AG10803 (cell line): ENCODE measurements around the gene EXOC7.

Experiments
- DNase-seq: peaks from one replicate; pipeline ENCODE4 v3.0.0; 2010; ENCODE audit warnings: low read depth
- H3K4me3 ChIP-seq: 2 replicates; pipeline ENCODE4 v1.5.1; 2011; ENCODE audit warnings: mild to moderate bottlenecking, low read length, control low read depth
- TF ChIP-seq, protein P1 (sequence below): conservative IDR thresholded peaks from 2 replicates; pipeline ENCODE4 v1.5.1; 2011; ENCODE audit warnings: mild to moderate bottlenecking, low read length, control low read depth, inconsistent platforms

The EXOC7 gene

DNA sequence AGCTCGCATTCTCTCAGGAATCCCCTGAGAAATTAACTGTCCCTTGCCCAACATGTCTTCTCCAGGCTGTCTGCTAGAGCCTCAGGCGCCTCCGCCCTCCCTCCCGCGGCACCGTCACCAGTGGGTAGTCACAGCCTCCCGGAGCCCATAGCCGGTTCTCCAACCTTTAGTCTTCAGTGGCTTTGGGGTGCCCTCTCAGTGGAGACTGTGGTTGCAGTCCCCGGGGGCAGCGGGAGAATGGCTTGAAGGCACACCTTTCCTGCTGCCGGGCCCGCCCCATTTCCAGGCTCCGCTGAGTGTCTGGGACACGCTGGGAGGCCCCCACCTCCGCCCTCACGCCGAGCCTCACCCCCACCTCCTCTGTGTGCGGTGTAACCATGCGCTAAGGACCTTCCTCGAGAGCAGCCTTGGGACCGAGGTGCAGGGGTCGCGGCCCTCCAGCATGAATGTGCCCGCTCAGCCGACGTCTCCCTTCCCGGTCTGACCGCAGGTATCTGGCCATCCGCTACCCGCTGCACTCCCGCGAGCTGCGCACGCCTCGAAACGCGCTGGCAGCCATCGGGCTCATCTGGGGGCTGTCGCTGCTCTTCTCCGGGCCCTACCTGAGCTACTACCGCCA lies 27.3 kb downstream of the EXOC7 start:
- no peak overlapping the region for H3K4me3 ChIP-seq
- DNase-seq: no peak
- TF ChIP-seq, protein P1, sequence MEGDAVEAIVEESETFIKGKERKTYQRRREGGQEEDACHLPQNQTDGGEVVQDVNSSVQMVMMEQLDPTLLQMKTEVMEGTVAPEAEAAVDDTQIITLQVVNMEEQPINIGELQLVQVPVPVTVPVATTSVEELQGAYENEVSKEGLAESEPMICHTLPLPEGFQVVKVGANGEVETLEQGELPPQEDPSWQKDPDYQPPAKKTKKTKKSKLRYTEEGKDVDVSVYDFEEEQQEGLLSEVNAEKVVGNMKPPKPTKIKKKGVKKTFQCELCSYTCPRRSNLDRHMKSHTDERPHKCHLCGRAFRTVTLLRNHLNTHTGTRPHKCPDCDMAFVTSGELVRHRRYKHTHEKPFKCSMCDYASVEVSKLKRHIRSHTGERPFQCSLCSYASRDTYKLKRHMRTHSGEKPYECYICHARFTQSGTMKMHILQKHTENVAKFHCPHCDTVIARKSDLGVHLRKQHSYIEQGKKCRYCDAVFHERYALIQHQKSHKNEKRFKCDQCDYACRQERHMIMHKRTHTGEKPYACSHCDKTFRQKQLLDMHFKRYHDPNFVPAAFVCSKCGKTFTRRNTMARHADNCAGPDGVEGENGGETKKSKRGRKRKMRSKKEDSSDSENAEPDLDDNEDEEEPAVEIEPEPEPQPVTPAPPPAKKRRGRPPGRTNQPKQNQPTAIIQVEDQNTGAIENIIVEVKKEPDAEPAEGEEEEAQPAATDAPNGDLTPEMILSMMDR: no peak

DNA sequence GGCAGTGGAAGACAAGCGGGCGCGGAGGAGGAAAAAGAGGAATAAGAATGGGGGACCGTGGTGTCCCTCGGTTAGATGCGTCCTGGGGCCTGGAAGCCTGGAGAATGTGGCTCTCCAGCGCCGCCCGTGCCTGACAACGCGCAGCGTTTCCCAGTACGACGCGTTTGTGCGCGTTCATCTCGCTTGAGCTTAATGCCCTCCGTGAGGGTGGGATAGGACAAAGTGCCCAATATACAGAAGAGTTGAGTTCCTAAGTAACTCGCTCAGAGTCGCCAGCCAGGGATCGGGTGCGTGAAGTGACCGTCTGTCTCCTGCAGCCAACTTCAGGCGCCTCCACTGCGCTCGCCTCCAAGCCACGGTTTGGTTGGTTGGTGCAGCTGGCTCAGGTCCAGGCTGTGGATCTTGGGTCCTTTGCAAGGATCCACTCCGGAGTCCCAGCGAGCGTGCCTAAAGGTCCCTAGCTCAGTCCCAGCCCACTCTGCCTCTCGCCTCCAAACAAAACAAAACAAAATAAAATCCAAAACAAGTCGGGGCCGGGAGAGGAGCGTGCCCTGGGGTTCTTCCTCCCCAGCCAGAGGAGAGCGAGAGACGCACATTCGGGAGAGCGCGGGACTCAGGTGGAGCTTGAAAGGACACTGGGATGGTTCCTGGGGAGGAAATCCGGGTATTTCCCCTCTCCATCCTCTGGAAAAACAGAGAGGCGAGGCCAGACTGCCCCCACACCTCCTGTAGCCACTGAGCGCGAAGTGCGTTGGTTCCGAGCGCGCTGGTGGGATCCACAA lies 28.0 kb downstream of the EXOC7 start:
- no peak for DNase-seq
- TF ChIP-seq, protein P1: no peak
- H3K4me3 ChIP-seq: no peak overlapping the region

DNA sequence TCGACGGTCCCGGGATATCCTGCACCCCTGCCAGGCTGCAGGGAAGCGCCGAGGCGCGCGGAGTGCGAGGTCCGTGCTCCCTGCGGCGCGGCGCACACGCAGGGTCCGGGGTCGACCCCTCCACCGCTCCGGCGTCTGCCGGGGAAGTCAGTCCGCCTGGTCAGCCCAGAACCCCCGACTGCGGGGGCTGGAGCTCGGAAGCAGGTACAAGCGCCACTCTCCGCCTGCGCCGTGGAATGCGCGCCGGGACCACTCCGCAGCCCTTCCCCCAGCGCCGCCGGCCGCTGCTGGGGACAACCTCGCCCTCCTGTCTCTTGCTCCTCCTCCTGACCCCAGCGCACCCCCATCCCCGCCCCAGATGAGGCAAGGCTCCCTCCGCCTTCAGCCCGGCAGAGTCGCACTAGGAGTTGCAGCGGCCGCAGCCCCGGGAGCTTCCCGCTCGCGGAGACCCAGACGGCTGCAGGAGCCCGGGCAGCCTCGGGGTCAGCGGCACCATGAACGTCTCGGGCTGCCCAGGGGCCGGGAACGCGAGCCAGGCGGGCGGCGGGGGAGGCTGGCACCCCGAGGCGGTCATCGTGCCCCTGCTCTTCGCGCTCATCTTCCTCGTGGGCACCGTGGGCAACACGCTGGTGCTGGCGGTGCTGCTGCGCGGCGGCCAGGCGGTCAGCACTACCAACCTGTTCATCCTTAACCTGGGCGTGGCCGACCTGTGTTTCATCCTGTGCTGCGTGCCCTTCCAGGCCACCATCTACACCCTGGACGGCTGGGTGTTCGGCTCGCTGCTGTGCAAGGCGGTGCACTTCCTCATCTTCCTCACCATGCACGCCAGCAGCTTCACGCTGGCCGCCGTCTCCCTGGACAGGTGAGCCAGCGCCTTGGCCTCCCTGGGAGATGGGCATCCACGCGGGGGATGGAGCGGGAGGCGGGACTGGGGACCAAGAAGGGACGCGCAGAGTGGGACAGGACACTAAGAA lies 28.9 kb downstream of the EXOC7 start, which contains the start of gene GALR2:
Gene GALR2 (plus strand): TSS at position 392 of the 974 bp plus-strand sequence. CDS start 103 bp downstream, at position 495.
- no peak within 1 kb of the TSS for H3K4me3 ChIP-seq
- TF ChIP-seq, protein P1: no peak
- no peak for DNase-seq

DNA sequence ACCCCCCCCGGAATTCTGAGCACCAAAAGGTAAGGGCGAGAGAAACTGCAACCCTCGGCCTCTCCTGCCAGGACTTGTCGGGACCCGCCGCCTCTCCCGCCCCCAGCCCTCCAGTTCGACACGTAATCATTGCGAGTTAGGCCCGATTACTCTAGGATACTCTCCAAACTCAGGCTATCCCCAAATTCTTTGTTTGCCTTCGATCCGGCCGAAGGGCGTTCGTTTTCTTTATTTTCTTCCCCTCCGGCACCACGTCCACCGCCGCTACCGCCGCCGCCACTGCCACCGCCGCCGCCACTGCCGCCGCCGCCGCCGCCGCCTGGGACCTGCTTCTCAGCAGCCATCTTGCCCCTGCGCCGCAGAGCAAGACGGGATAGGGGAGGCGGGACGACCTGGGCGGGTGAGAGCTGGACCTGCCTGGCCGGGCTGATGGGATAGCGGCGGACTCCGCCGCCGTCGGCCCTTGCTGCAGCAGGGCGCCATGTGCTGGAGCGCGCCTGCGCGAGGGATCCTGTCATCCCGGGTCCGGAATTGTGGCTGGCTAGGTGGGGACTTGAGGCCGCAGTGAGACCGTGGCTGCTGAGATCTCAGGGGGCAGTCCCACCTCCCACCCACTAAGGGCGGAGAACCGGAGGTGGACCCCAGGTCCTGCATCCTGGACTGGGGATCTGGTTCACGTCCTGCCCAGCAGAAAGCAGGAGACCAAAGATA lies 31.3 kb downstream of the EXOC7 start, which contains the start of gene SRP68:
Gene SRP68 (minus strand): TSS at position 370 of the 711 bp plus-strand sequence. CDS start 26 bp downstream, at position 344.
- peak; percentile 91 for DNase-seq
- peak within 1 kb of the TSS; percentile 98 for H3K4me3 ChIP-seq
- TF ChIP-seq, protein P1: no peak

DNA sequence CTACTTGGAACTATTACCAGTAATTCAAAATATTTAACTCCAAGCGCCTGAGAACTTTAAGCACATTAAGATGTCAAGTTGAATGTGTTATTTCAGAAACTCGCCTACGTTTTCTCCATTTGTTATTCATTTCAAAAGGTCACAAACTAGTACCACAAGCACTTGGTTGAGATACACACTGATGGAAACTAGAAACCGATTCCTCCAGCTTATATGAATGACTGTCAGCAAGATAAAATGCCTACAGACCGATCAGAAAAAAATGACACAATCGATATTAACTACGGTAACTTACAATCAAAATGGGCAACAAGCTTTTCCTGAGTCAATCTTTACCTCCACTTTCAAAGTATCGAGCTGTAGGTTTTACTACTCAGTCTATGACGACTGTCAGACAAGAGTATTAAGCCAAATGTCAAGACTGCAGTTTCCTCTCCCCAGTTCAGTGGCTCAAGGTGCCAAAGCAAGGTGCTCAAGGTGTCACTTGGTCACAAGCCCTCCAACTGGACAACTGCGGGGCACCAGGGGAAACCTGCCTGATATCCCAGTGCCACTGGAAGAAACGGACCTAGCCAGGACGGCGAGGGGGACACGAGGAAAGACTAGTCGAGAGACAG lies 31.9 kb downstream of the EXOC7 start:
- peak overlapping the region; percentile 98 for H3K4me3 ChIP-seq
- TF ChIP-seq, protein P1: no peak
- no peak for DNase-seq

DNA sequence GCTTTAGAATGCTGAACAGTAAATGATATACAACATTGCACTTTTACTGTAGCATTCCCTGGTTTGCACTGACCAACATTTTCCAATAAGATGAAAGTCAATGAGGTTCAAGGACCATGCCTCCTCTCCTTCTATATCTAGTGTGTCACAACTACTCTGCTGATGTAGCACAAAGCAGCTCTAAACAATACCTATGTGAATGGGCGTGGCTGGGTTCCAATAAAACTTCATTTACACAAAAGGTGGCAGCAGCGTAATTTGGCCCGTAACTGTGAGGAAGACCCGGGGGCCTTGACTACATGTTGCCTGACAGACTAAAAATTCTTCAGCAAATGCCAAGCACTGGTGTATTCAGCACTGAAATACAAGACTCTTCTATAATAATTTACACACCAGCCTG lies 37.8 kb downstream of the EXOC7 start:
- DNase-seq: no peak
- no peak overlapping the region for H3K4me3 ChIP-seq
- TF ChIP-seq, protein P1: no peak
